PC-3 (cell line): ENCODE data around the gene HMCN2. TPM values are rescaled to one million over a fixed set of nuclear protein-coding genes. Genes with fewer than 3 reads are reported as not detected.

Source experiments
- ATAC-seq: fragments of 200-7000 bp; cut with Tn5 transposase; 2 replicates; pipeline ENCODE4 v1.9.1; 2020; ENCODE audit warnings: mild to moderate bottlenecking, moderate library complexity
- BruUV-seq: library from RNA; stranded (reverse); fragments of 400-500 nt; replicated peaks from 2 replicates; lab custom pipeline; 2021; lab: Mats Ljungman, UMichigan
- CTCF ChIA-PET: fragments of 300-600 bp; sonication (Branson Sonifier 250); formaldehyde crosslinking; loops from one replicate; lab custom pipeline; 2022; ENCODE audit warnings: antibody characterized with exemption; lab: Charles Lee
- POLR2A ChIA-PET: fragments of 300-600 bp; sonication (Branson Sonifier 250); formaldehyde crosslinking; loops from one replicate; lab custom pipeline; 2022; ENCODE audit warnings: antibody characterized with exemption; ENCODE audit not compliant: unreplicated experiment; lab: Charles Lee
- DNase-seq: peaks from one replicate; pipeline ENCODE4 v3.0.0-alpha.2; 2015
- H2AFZ ChIP-seq: fragments of 300-600 bp; sonication (generic); 2 replicates; pipeline ENCODE4 v1.6.0; 2016; ENCODE audit warnings: antibody characterized with exemption, low read length
- H3F3A ChIP-seq: fragments of 300-600 bp; sonication (generic); one replicate; pipeline ENCODE4 v1.6.0; 2017; ENCODE audit warnings: antibody characterized with exemption, low read length, control low read depth, mild to moderate bottlenecking; ENCODE audit not compliant: unreplicated experiment
- H3K27ac ChIP-seq: fragments of 300-600 bp; sonication (generic); 2 replicates; pipeline ENCODE4 v1.5.1; 2016; ENCODE audit warnings: mild to moderate bottlenecking, low read length
- H3K27me3 ChIP-seq: fragments of 300-600 bp; sonication (generic); 2 replicates; pipeline ENCODE4 v1.6.1; 2016; ENCODE audit warnings: low read length, mixed read lengths
- H3K36me3 ChIP-seq: fragments of 300-600 bp; sonication (generic); 2 replicates; pipeline ENCODE4 v1.6.1; 2016; ENCODE audit warnings: low read depth, mixed run types, low read length, mixed read lengths
- H3K4me1 ChIP-seq: fragments of 300-600 bp; sonication (generic); 2 replicates; pipeline ENCODE4 v1.5.1; 2016; ENCODE audit warnings: low read length; ENCODE audit not compliant: insufficient read depth
- H3K4me2 ChIP-seq: fragments of 300-600 bp; sonication (generic); 2 replicates; pipeline ENCODE4 v1.6.0; 2016; ENCODE audit warnings: low read length
- H3K4me3 ChIP-seq: fragments of 300-600 bp; sonication (generic); 2 replicates; pipeline ENCODE4 v1.5.1; 2016; ENCODE audit warnings: mild to moderate bottlenecking, low read length, mixed read lengths
- H3K79me2 ChIP-seq: fragments of 300-600 bp; sonication (generic); 2 replicates; pipeline ENCODE4 v1.6.1; 2017; ENCODE audit warnings: low read length, mixed read lengths
- H3K9ac ChIP-seq: fragments of 300-600 bp; sonication (generic); 2 replicates; pipeline ENCODE4 v1.6.0; 2016; ENCODE audit warnings: mild to moderate bottlenecking, low read length
- H3K9me2 ChIP-seq: fragments of 300-600 bp; sonication (generic); replicated peaks from 2 replicates; pipeline ENCODE4 v1.6.1; 2016; ENCODE audit warnings: mixed run types, low read length, mixed read lengths
- H3K9me3 ChIP-seq: fragments of 300-600 bp; sonication (generic); 2 replicates; pipeline ENCODE4 v1.6.1; 2016; ENCODE audit warnings: low read length, mixed read lengths
- H4K20me1 ChIP-seq: fragments of 300-600 bp; sonication (generic); 2 replicates; pipeline ENCODE4 v1.6.1; 2016; ENCODE audit warnings: low read length, mixed read lengths
- CTCF ChIP-seq: fragments of 300-600 bp; sonication (generic); conservative IDR thresholded peaks from 2 replicates; pipeline ENCODE4 v1.5.1; 2017; ENCODE audit warnings: antibody characterized with exemption, low read depth, mild to moderate bottlenecking, low read length
- EZH2 ChIP-seq: fragments of 300-600 bp; sonication (generic); IDR thresholded peaks from one replicate; pipeline ENCODE4 v1.6.1; 2017; ENCODE audit warnings: antibody characterized with exemption, mild to moderate bottlenecking, low read length; ENCODE audit not compliant: unreplicated experiment
- EZH2phosphoT487 ChIP-seq: fragments of 300-600 bp; sonication (generic); IDR thresholded peaks from 2 replicates; pipeline ENCODE4 v1.6.1; 2018; ENCODE audit warnings: mild to moderate bottlenecking, antibody characterized with exemption, low read length, borderline replicate concordance
- intact Hi-C: fragments of 100-400 bp; cut with micrococcal nuclease; formaldehyde crosslinking; loops from 2 replicates; pipeline ENCODE4 v1.9.0; 2023
- total RNA-seq: library from RNA; depleted of rRNA; stranded (reverse); fragments of >200 nt; gene quantifications from 2 replicates; pipeline ENCODE4 v1.2.3, GENCODE V29; 2014

Gene HMCN2
- total RNA-seq, 1 experiment from 2014 or later, result 0.11 TPM

GRCh38 chr9:130323051-130323745 lies 57.6 kb downstream of the HMCN2 start:
- Histone ChIP-seq H3K9me3 (no peaks in the 10 kb centered on the region), H3F3A (no peaks in the 10 kb centered on the region), H3K4me1 (no peaks in the 10 kb centered on the region; the same call in 1 of the 2 replicates), H3K79me2 (no peaks in the 10 kb centered on the region), H3K36me3 (no peaks in the 10 kb centered on the region), H3K27ac (no peak overlapping the region), H4K20me1 (no peaks in the 10 kb centered on the region), H3K9me2 (no peaks in the 10 kb centered on the region), H3K9ac (no peak overlapping the region), H3K4me2 (no peak overlapping the region), H3K27me3 (peaks cover 46% of the 10 kb centered on the region), H3K4me3 (no peak overlapping the region), H2AFZ (no peak overlapping the region)
- TF ChIP-seq CTCF (no peak), EZH2phosphoT487 (no peak), EZH2 (no peak)
- intact Hi-C loops, result no loop called here
- ChIA-PET CTCF (no interaction called here), POLR2A (no interaction called here)
- DNase-seq (no peak), ATAC-seq (no peak)
- no TSS peak for BruUV-seq

GRCh38 chr9:130325921-130326320 lies 60.4 kb downstream of the HMCN2 start:
- Histone ChIP-seq H3K36me3 (no peaks in the 10 kb centered on the region), H3K9me3 (no peaks in the 10 kb centered on the region), H3K27me3 (peaks cover 47% of the 10 kb centered on the region), H3K4me3 (no peak overlapping the region), H3F3A (no peaks in the 10 kb centered on the region), H3K4me2 (no peak overlapping the region), H3K4me1 (no peaks in the 10 kb centered on the region; the same call in 1 of the 2 replicates), H3K9me2 (no peaks in the 10 kb centered on the region), H3K9ac (no peak overlapping the region), H3K27ac (no peak overlapping the region), H2AFZ (no peak overlapping the region), H3K79me2 (no peaks in the 10 kb centered on the region), H4K20me1 (no peaks in the 10 kb centered on the region)
- TF ChIP-seq EZH2 (no peak), EZH2phosphoT487 (no peak), CTCF (no peak)
- CTCF ChIA-PET, result no interaction called here
- POLR2A ChIA-PET, result no interaction called here
- ATAC-seq, result no peak
- DNase-seq, result no peak
- no TSS peak for BruUV-seq
- intact Hi-C loops, result no loop called here

GRCh38 chr9:130327070-130327780 lies 61.7 kb downstream of the HMCN2 start:
- CTCF ChIA-PET, result no interaction called here

More at GRCh38 chr9:130327070-130327780, 61.7 kb downstream of the HMCN2 start:
- BruUV-seq, result no TSS peak
- H3F3A ChIP-seq, result no peaks in the 10 kb centered on the region
- no peaks in the 10 kb centered on the region for H3K9me2 ChIP-seq
- no peaks in the 10 kb centered on the region for H4K20me1 ChIP-seq
- H3K27ac ChIP-seq, result no peak overlapping the region
- DNase-seq, result no peak
- H3K9ac ChIP-seq, result no peak overlapping the region
- peak overlapping the region; percentile 41; the same call in 1 of the 2 replicates for H3K4me2 ChIP-seq
- no peak overlapping the region for H3K4me3 ChIP-seq
- H3K9me3 ChIP-seq, result no peaks in the 10 kb centered on the region
- no peak overlapping the region for H2AFZ ChIP-seq
- no peaks in the 10 kb centered on the region; the same call in 1 of the 2 replicates for H3K4me1 ChIP-seq
- no peak for ATAC-seq
- H3K36me3 ChIP-seq, result no peaks in the 10 kb centered on the region
- TF ChIP-seq CTCF (peak; percentile 39; the same call in 1 of the 2 replicates), EZH2 (no peak)
- intact Hi-C loops, result no loop called here
- H3K27me3 ChIP-seq, result peaks cover 37% of the 10 kb centered on the region
- POLR2A ChIA-PET, result no interaction called here
- no peaks in the 10 kb centered on the region for H3K79me2 ChIP-seq
